Measurements from ENCODE around the gene MCAT.

Gene MCAT

GRCh38 chr22:43167001-43167589 is 23.9 kb upstream of the MCAT start:
- no peaks in the 10 kb centered on the region for H4K20me1 ChIP-seq (ENCODE audit: insufficient read depth, low read length)
- no peaks in the 10 kb centered on the region for H3K4me1 ChIP-seq (ENCODE audit: low read length)
- no peak overlapping the region for H3K27ac ChIP-seq (ENCODE audit: low read length)
- no peaks in the 10 kb centered on the region for H3K9me3 ChIP-seq (replicated peaks; ENCODE audit: insufficient read depth, low read length)
- H3K79me2 ChIP-seq (ENCODE audit: low read length), result no peaks in the 10 kb centered on the region
- DNase-seq, result no peak
- no peak overlapping the region for H2AFZ ChIP-seq (ENCODE audit: low read length)
- no peak for TF ChIP-seq EZH2phosphoT487 (IDR thresholded peaks at IDR 0.05; ENCODE audit: low read length)
- TF ChIP-seq EZH2 (optimal IDR thresholded peaks at IDR 0.05; ENCODE audit: low read depth, low read length), result no peak
- no peaks in the 10 kb centered on the region for H3K27me3 ChIP-seq (replicated peaks; ENCODE audit: insufficient read depth, low read length)
- H3K4me3 ChIP-seq (ENCODE audit: low read length), result no peak overlapping the region
- no peak overlapping the region for H3K4me2 ChIP-seq (ENCODE audit: low read depth, low read length)
- H3F3A ChIP-seq (ENCODE audit: insufficient read depth, low read length), result no peaks in the 10 kb centered on the region; the same call in 1 of the 2 replicates
- H3K9me2 ChIP-seq (replicated peaks; ENCODE audit: insufficient read depth, low read length), result no peaks in the 10 kb centered on the region
- no peaks in the 10 kb centered on the region for H3K36me3 ChIP-seq (replicated peaks; ENCODE audit: insufficient read depth, low read length)
- H3K9ac ChIP-seq (ENCODE audit: low read length), result no peak overlapping the region

DNA sequence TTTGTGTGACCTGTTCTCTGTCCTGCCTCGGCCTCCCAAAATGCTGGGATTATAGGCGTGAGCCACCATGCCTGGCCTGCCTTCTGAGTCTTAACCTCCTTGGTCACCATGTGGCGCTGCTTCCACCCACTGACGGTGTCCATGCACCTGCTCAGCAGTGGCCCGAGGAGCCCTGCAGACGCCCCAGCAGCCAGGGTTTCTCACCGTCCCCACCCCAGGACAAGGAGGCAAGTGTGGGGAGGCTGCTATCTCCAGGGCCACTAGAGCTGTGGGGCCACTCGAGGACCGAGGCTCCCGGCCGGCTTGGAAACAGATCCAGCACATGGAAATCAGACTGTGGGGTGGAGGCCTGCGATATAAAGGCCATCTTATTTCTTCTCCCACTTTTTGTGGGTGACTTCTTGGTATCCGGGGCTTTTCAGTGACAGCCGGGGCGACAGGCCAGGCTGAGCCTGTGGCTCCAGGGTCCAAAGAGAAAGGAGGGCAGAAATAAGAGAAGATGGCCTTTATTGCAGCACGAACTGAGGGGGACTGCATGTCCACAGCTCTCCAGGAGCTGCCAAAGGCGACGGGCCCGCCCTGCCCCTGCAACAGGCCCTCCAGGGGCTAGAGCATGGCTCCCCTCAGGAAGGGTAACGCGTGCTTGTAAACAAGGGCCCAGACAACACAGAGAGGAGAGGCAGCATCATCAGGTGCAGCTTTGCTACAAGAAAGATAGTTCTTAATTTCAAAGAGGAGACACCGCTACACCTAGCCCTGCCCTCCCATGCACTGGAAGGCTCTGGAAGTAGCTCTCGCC is 23.1 kb upstream of the MCAT start:
- no peak for DNase-seq
- Histone ChIP-seq H3K9me3 (replicated peaks; ENCODE audit: insufficient read depth, low read length) (no peaks in the 10 kb centered on the region), H3K4me2 (ENCODE audit: low read depth, low read length) (no peak overlapping the region), H3K9me2 (replicated peaks; ENCODE audit: insufficient read depth, low read length) (no peaks in the 10 kb centered on the region), H3K4me3 (ENCODE audit: low read length) (no peak overlapping the region), H2AFZ (ENCODE audit: low read length) (no peak overlapping the region), H3K9ac (ENCODE audit: low read length) (no peak overlapping the region), H3K79me2 (ENCODE audit: low read length) (no peaks in the 10 kb centered on the region), H4K20me1 (ENCODE audit: insufficient read depth, low read length) (no peaks in the 10 kb centered on the region), H3K4me1 (ENCODE audit: low read length) (no peaks in the 10 kb centered on the region), H3F3A (ENCODE audit: insufficient read depth, low read length) (no peaks in the 10 kb centered on the region; the same call in 1 of the 2 replicates), H3K36me3 (replicated peaks; ENCODE audit: insufficient read depth, low read length) (no peaks in the 10 kb centered on the region), H3K27ac (ENCODE audit: low read length) (no peak overlapping the region), H3K27me3 (replicated peaks; ENCODE audit: insufficient read depth, low read length) (no peaks in the 10 kb centered on the region)
- TF ChIP-seq EZH2phosphoT487 (IDR thresholded peaks at IDR 0.05; ENCODE audit: low read length) (no peak), EZH2 (optimal IDR thresholded peaks at IDR 0.05; ENCODE audit: low read depth, low read length) (no peak)
- TF ChIP-seq, protein P1, sequence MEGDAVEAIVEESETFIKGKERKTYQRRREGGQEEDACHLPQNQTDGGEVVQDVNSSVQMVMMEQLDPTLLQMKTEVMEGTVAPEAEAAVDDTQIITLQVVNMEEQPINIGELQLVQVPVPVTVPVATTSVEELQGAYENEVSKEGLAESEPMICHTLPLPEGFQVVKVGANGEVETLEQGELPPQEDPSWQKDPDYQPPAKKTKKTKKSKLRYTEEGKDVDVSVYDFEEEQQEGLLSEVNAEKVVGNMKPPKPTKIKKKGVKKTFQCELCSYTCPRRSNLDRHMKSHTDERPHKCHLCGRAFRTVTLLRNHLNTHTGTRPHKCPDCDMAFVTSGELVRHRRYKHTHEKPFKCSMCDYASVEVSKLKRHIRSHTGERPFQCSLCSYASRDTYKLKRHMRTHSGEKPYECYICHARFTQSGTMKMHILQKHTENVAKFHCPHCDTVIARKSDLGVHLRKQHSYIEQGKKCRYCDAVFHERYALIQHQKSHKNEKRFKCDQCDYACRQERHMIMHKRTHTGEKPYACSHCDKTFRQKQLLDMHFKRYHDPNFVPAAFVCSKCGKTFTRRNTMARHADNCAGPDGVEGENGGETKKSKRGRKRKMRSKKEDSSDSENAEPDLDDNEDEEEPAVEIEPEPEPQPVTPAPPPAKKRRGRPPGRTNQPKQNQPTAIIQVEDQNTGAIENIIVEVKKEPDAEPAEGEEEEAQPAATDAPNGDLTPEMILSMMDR (IDR thresholded peaks at IDR 0.05; ENCODE audit: low read length), result no peak

GRCh38 chr22:43164636-43165035 is 21.4 kb upstream of the MCAT start:
- H3K79me2 ChIP-seq (ENCODE audit: low read length), result no peaks in the 10 kb centered on the region
- no peak for DNase-seq
- no peaks in the 10 kb centered on the region for H3K4me1 ChIP-seq (ENCODE audit: low read length)
- no peak overlapping the region for H3K27ac ChIP-seq (ENCODE audit: low read length)
- H3K36me3 ChIP-seq (replicated peaks; ENCODE audit: insufficient read depth, low read length), result no peaks in the 10 kb centered on the region
- H3K9ac ChIP-seq (ENCODE audit: low read length), result no peak overlapping the region
- H3K4me2 ChIP-seq (ENCODE audit: low read depth, low read length), result no peak overlapping the region
- no peak for TF ChIP-seq EZH2 (optimal IDR thresholded peaks at IDR 0.05; ENCODE audit: low read depth, low read length)
- TF ChIP-seq, protein P1 (IDR thresholded peaks at IDR 0.05; ENCODE audit: low read length), result no peak
- no peak for TF ChIP-seq EZH2phosphoT487 (IDR thresholded peaks at IDR 0.05; ENCODE audit: low read length)
- no peak overlapping the region for H2AFZ ChIP-seq (ENCODE audit: low read length)
- no peak overlapping the region for H3K4me3 ChIP-seq (ENCODE audit: low read length)
- H3K9me2 ChIP-seq (replicated peaks; ENCODE audit: insufficient read depth, low read length), result no peaks in the 10 kb centered on the region
- H3K9me3 ChIP-seq (replicated peaks; ENCODE audit: insufficient read depth, low read length), result no peaks in the 10 kb centered on the region
- no peaks in the 10 kb centered on the region for H3K27me3 ChIP-seq (replicated peaks; ENCODE audit: insufficient read depth, low read length)
- H4K20me1 ChIP-seq (ENCODE audit: insufficient read depth, low read length), result no peaks in the 10 kb centered on the region
- no peaks in the 10 kb centered on the region; the same call in 1 of the 2 replicates for H3F3A ChIP-seq (ENCODE audit: insufficient read depth, low read length)

All from MM.1S (cell line).